Measurements from ENCODE around the gene CTBP2. TPM values are rescaled to one million over a fixed set of nuclear protein-coding genes. Genes with fewer than 3 reads are reported as not detected.
"Not testable (repeated sequence)": the region's sequence is repeated elsewhere in the genome, so short reads cannot be mapped to it uniquely, and the experiment has no call there.

The CTBP2 gene
- total RNA-seq, 1 experiment from 2014 or later, result 77.8 TPM

DNA sequence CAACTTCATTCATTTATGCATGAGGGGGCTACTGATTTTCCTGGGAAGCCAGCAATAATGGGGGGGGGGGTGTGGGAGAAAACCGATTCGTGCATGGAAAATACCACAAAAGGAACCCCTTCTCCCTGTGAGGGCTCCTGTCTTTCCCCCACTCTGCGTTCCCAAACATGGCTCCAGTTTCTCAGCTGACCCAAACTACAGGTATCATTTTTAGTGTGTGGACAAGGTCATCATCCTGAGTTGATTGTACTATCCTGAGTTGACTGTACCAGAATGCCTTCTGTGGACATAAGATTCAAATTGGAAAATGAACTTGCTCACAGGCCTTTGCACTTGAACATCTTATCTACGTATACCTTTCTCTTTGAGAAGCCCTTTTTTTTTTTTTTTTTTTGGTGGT, 168.5 kb downstream of the CTBP2 start:
- intact Hi-C loops (cut with micrococcal nuclease; ENCODE audit: unreplicated experiment), result loop anchor here (5.0 kb wide), 2 partner anchors 70 to 350 kb away; no protein-coding TSS in a partner anchor
- ChIA-PET POLR2A (ENCODE audit: low non-redundant PET) (no interaction called here), CTCF (interaction anchor here (0.7 to 1.4 kb wide), 4 partner anchors 56 to 70 kb away, joined by 3 to 17 read pairs (median 7); no protein-coding TSS in a partner anchor)
- Histone ChIP-seq H3K27me3 (replicated peaks; ENCODE audit: insufficient read depth, low read depth, low read length, poor library complexity) (no peaks in the 10 kb centered on the region), H3K36me3 (ENCODE audit: insufficient read depth, low read length, poor library complexity, severe bottlenecking) (peaks cover 73% of the 10 kb centered on the region), H3K4me3 (ENCODE audit: low read depth, low read length, poor library complexity, severe bottlenecking) (no peak overlapping the region), H3K4me1 (ENCODE audit: insufficient read depth, low read length, poor library complexity, severe bottlenecking) (no peaks in the 10 kb centered on the region), H3K27ac (ENCODE audit: low read depth, low read length, poor library complexity, severe bottlenecking) (no peak overlapping the region), H3K9me3 (ENCODE audit: low read depth, low read length, poor library complexity, severe bottlenecking) (no peaks in the 10 kb centered on the region)
- BruUV-seq (replicated peaks), result no TSS peak
- TF ChIP-seq EZH2 (IDR thresholded peaks at IDR 0.05; ENCODE audit: borderline replicate concordance, low read depth, low read length, poor library complexity, severe bottlenecking), result no peak
- no peak for TF ChIP-seq CTCF (conservative IDR thresholded peaks at IDR 0.05; ENCODE audit: low read depth, low read length)
- DNase-seq (ENCODE audit: low spot score), result no peak

DNA sequence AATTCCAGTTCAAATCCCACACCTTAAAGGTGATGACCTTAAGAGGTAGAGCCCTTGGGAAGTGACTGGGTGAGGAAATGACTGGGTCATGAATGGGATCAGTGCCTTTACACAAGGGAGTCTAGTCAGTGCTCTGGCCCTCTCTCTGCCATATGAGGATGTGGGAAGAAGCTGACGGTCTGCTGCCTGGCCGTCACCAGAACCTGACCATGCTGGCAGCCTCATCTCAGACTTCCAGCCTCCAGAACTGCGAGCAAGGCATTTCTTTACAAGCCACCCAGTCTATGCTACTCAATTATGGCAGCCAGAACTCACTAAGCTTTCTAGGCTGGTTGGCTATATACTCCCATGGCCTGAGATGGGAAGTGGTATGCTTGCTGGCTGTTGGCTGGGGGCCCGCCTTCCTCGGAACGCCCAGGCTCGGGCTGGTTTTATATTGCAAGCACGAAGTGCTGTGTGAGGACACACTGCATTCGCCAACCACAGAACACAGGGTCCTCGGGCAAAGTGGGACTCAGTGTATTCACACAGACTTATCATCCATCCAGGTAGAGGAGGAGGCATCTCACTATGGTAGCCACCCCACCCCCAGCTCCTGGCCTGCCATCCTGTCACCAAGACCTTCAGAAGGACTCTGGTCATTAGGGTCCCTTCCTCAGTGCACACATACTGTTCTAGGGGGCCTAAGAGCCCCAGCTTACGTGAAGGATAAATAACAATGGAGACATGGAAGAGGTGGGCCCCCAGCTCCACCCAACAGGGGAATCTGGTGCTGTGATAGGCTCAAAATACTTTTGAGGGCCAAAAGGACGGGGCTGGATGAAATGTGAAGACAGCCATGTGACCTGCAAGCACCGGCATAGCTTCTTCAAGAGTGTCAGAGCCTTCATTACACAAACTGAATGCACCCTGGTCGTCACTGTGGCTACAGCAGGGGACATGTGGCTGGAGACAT, 169.4 kb downstream of the CTBP2 start:
- H3K9me3 ChIP-seq (ENCODE audit: low read depth, low read length, poor library complexity, severe bottlenecking), result no peaks in the 10 kb centered on the region
- intact Hi-C loops (cut with micrococcal nuclease; ENCODE audit: unreplicated experiment), result loop anchor here (5.0 kb wide), 2 partner anchors 71 to 351 kb away; no protein-coding TSS in a partner anchor
- no peaks in the 10 kb centered on the region for H3K27me3 ChIP-seq (replicated peaks; ENCODE audit: insufficient read depth, low read depth, low read length, poor library complexity)
- POLR2A ChIA-PET (ENCODE audit: low non-redundant PET), result no interaction called here
- peaks cover 70% of the 10 kb centered on the region for H3K36me3 ChIP-seq (ENCODE audit: insufficient read depth, low read length, poor library complexity, severe bottlenecking)
- DNase-seq (ENCODE audit: low spot score), result no peak
- TF ChIP-seq EZH2 (IDR thresholded peaks at IDR 0.05; ENCODE audit: borderline replicate concordance, low read depth, low read length, poor library complexity, severe bottlenecking), result no peak
- TF ChIP-seq CTCF (conservative IDR thresholded peaks at IDR 0.05; ENCODE audit: low read depth, low read length), result no peak
- no TSS peak for BruUV-seq (replicated peaks)
- CTCF ChIA-PET, result no interaction called here
- H3K4me3 ChIP-seq (ENCODE audit: low read depth, low read length, poor library complexity, severe bottlenecking), result no peak overlapping the region
- H3K27ac ChIP-seq (ENCODE audit: low read depth, low read length, poor library complexity, severe bottlenecking), result no peak overlapping the region
- H3K4me1 ChIP-seq (ENCODE audit: insufficient read depth, low read length, poor library complexity, severe bottlenecking), result no peaks in the 10 kb centered on the region

DNA sequence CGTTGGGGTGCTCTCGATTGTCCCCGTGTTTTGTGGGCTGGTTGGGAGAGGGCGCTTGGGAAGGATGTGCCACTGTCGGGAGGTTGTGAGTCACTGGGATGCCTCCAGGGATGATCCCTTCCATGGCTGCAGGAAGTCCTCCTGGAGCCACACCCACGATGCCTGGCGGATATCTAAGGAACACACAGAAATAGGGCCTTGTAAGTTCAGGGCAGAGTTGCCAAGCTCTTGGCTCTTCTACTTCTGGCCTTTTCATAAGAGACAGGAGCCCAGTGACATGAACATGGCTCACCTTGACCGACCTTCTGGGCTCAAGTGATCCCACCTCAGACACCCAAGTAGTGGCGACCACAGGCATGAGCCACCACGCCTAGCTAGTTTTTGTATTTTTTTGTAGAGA, 170.8 kb downstream of the CTBP2 start:
- Histone ChIP-seq H3K36me3 (ENCODE audit: insufficient read depth, low read length, poor library complexity, severe bottlenecking) (peaks cover 76% of the 10 kb centered on the region), H3K4me3 (ENCODE audit: low read depth, low read length, poor library complexity, severe bottlenecking) (no peak overlapping the region), H3K9me3 (ENCODE audit: low read depth, low read length, poor library complexity, severe bottlenecking) (no peaks in the 10 kb centered on the region), H3K27ac (ENCODE audit: low read depth, low read length, poor library complexity, severe bottlenecking) (no peak overlapping the region), H3K4me1 (ENCODE audit: insufficient read depth, low read length, poor library complexity, severe bottlenecking) (no peaks in the 10 kb centered on the region), H3K27me3 (replicated peaks; ENCODE audit: insufficient read depth, low read depth, low read length, poor library complexity) (no peaks in the 10 kb centered on the region)
- ChIA-PET POLR2A (ENCODE audit: low non-redundant PET) (no interaction called here), CTCF (interaction anchor here (0.7 kb wide), 1 partner anchor 248 kb away, joined by 6 read pairs; no protein-coding TSS in a partner anchor)
- intact Hi-C loops (cut with micrococcal nuclease; ENCODE audit: unreplicated experiment), result no loop called here
- DNase-seq (ENCODE audit: low spot score), result no peak
- no TSS peak for BruUV-seq (replicated peaks)
- TF ChIP-seq EZH2 (IDR thresholded peaks at IDR 0.05; ENCODE audit: borderline replicate concordance, low read depth, low read length, poor library complexity, severe bottlenecking), result no peak
- TF ChIP-seq CTCF (conservative IDR thresholded peaks at IDR 0.05; ENCODE audit: low read depth, low read length), result no peak

DNA sequence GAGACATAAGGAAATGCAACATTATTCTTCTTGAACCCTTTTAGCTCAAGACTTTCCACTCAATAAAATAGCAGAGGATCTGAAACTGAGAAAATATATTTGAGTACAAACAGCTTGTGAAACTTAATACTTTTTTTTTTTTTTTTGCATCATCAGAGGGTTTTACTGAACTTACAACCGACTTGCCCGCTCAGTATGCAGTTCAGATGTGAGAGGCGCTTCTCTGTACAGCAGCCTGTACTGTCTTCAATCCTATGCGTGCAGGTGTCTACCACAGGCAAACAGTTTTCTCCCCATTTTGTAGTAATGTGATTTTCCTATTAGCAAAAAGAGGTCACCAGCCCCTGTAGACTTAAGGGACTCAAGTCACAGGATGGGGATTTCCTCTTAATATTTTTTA, 171.6 kb downstream of the CTBP2 start:
- DNase-seq (ENCODE audit: low spot score); H3K27ac ChIP-seq (ENCODE audit: low read depth, low read length, poor library complexity, severe bottlenecking); H3K27me3 ChIP-seq (replicated peaks; ENCODE audit: insufficient read depth, low read depth, low read length, poor library complexity); CTCF ChIA-PET; H3K4me1 ChIP-seq (ENCODE audit: insufficient read depth, low read length, poor library complexity, severe bottlenecking); BruUV-seq (replicated peaks); H3K4me3 ChIP-seq (ENCODE audit: low read depth, low read length, poor library complexity, severe bottlenecking); intact Hi-C loops (cut with micrococcal nuclease; ENCODE audit: unreplicated experiment); POLR2A ChIA-PET (ENCODE audit: low non-redundant PET); H3K9me3 ChIP-seq (ENCODE audit: low read depth, low read length, poor library complexity, severe bottlenecking): not testable (repeated sequence)
- H3K36me3 ChIP-seq (ENCODE audit: insufficient read depth, low read length, poor library complexity, severe bottlenecking), result peaks cover 78% of the 10 kb centered on the region
